Activated CD8-positive, alpha-beta T cell treated with anti-CD3 and anti-CD28 coated beads for 36 hours (primary cell): ENCODE measurements around the gene QSOX1. TPM values are rescaled to one million over a fixed set of nuclear protein-coding genes. Genes with fewer than 3 reads are reported as not detected.

Experiments used
- ATAC-seq: fragments of 200-7000 bp; cut with Tn5 transposase; one replicate; pipeline ENCODE4 v1.10.0; 2021; ENCODE audit warnings: mild to moderate bottlenecking, moderate library complexity
- CTCF ChIA-PET: fragments of 350-600 bp; sonication (Branson Sonifier 250); formaldehyde crosslinking; loops from one replicate; lab custom pipeline; 2021; ENCODE audit warnings: antibody characterized with exemption; lab: Charles Lee
- POLR2A ChIA-PET: fragments of 350-600 bp; sonication (Branson Sonifier 250); formaldehyde crosslinking; loops from one replicate; lab custom pipeline; 2021; ENCODE audit warnings: antibody characterized with exemption; lab: Charles Lee
- DNase-seq: peaks from one replicate; pipeline ENCODE4 v3.0.0-alpha.2; 2020
- H3K27ac Mint-ChIP-seq: one replicate; pipeline ENCODE4 v1.8.0; 2021; ENCODE audit warnings: mild to moderate bottlenecking, mixed read lengths
- H3K27me3 Mint-ChIP-seq: one replicate; pipeline ENCODE4 v1.8.0; 2021; ENCODE audit warnings: mixed read lengths
- H3K36me3 Mint-ChIP-seq: one replicate; pipeline ENCODE4 v1.8.0; 2021; ENCODE audit warnings: low read depth, mixed read lengths
- H3K4me1 Mint-ChIP-seq: one replicate; pipeline ENCODE4 v1.8.0; 2021; ENCODE audit warnings: low read depth, mixed read lengths
- H3K4me3 Mint-ChIP-seq: one replicate; pipeline ENCODE4 v1.8.0; 2021; ENCODE audit warnings: mild to moderate bottlenecking, moderate library complexity, mixed read lengths
- H3K9me3 Mint-ChIP-seq: one replicate; pipeline ENCODE4 v1.8.0; 2021; ENCODE audit warnings: mixed read lengths
- CTCF ChIP-seq: fragments of 200-600 bp; IDR thresholded peaks from one replicate; pipeline ENCODE4 v1.8.0; 2022; ENCODE audit warnings: antibody characterized with exemption, mild to moderate bottlenecking
- intact Hi-C: fragments of 100-400 bp; cut with micrococcal nuclease; formaldehyde crosslinking; loops from one replicate; pipeline ENCODE4 v1.10.0; 2022
- total RNA-seq, 2 experiments: library from RNA; stranded (reverse); gene quantifications; one replicate each; pipeline ENCODE4 v1.2.3, GENCODE V29; 2021

Gene QSOX1
- total RNA-seq, 2 experiments from 2014 or later, result 32.2 to 33.9 TPM

DNA sequence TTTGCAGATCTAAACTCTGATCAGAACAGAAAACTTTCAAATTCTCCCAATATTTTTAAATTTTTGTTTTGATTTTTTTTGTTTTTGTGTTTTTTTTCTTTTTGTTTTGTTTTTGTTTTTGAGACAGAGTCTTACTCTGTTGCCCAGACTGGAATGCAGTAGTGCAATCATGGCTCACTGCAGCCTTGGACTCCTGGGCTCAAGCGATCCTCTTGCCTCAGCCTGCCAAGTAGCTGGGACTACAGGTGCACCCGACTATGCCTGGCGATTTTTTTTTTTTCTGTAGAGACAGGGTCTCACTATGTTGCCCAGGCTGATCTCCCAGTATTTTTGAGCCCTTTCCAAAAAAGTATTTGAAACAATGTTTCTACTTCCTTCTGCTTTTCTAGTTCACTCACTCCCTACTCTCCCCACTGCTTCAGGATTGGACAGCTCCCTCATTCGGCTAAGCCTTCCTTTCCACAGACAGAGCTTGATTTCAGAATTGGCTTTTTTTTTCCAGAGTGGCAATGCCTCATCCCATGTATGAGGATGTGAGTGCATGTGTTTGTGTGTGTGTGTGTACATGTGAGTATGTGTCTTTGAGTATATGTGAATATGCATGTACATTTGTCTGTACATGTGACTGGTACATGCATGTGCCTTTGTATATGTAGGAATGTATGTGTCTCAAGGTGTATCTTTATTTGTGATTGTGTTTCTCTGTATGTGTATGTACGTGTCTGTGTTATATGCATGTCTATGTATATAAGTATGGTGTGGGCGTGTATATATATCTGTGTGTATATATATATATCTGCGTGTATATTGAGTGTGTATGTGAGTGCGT, 87.3 kb downstream of the QSOX1 start:
- Mint-ChIP-seq H3K27me3 (peaks cover 53% of the 10 kb centered on the region), H3K9me3 (no peaks in the 10 kb centered on the region), H3K4me1 (peaks cover 4% of the 10 kb centered on the region), H3K27ac (no peak overlapping the region), H3K36me3 (no peaks in the 10 kb centered on the region), H3K4me3 (no peak overlapping the region)
- TF ChIP-seq CTCF, result no peak
- POLR2A ChIA-PET, result no interaction called here
- ATAC-seq (no peak), DNase-seq (no peak)
- intact Hi-C loops, result no loop called here
- CTCF ChIA-PET, result interaction anchor here (0.7 to 1.1 kb wide), 2 partner anchors 15 to 28 kb away, joined by 3 read pairs; no protein-coding TSS in a partner anchor

- peaks cover 2% of the 10 kb centered on the region for H3K4me1 Mint-ChIP-seq
- no peak overlapping the region for H3K4me3 Mint-ChIP-seq
- no peak for ATAC-seq
- no peak for TF ChIP-seq CTCF
- no peak for DNase-seq
- ChIA-PET POLR2A (no interaction called here), CTCF (interaction anchor here (0.9 to 1.6 kb wide), 2 partner anchors 9 to 30 kb away, joined by 4 to 5 read pairs; no protein-coding TSS in a partner anchor)
- no peaks in the 10 kb centered on the region for H3K9me3 Mint-ChIP-seq
- intact Hi-C loops, result no loop called here
- no peak overlapping the region for H3K27ac Mint-ChIP-seq
- H3K27me3 Mint-ChIP-seq, result peaks cover 38% of the 10 kb centered on the region
- H3K36me3 Mint-ChIP-seq, result no peaks in the 10 kb centered on the region
These were observed 89.0 kb downstream of the QSOX1 start for GRCh38 chr1:180243517-180244221.

GRCh38 chr1:180244840-180245239, 90.2 kb downstream of the QSOX1 start:
- ATAC-seq, result no peak
- Mint-ChIP-seq H3K27me3 (peaks cover 35% of the 10 kb centered on the region), H3K27ac (no peak overlapping the region), H3K9me3 (no peaks in the 10 kb centered on the region), H3K4me1 (no peaks in the 10 kb centered on the region), H3K36me3 (no peaks in the 10 kb centered on the region), H3K4me3 (no peak overlapping the region)
- ChIA-PET CTCF (no interaction called here), POLR2A (no interaction called here)
- no peak for TF ChIP-seq CTCF
- intact Hi-C loops, result no loop called here
- no peak for DNase-seq

GRCh38 chr1:180246579-180246978, 91.9 kb downstream of the QSOX1 start:
- no peak for TF ChIP-seq CTCF
- Mint-ChIP-seq H3K36me3 (no peaks in the 10 kb centered on the region), H3K27ac (no peak overlapping the region), H3K4me1 (no peaks in the 10 kb centered on the region), H3K9me3 (no peaks in the 10 kb centered on the region), H3K27me3 (peaks cover 25% of the 10 kb centered on the region), H3K4me3 (no peak overlapping the region)
- no peak for ATAC-seq
- intact Hi-C loops, result no loop called here
- POLR2A ChIA-PET, result no interaction called here
- CTCF ChIA-PET, result interaction anchor here (1.2 kb wide), 1 partner anchor 235 kb away, joined by 6 read pairs; no protein-coding TSS in a partner anchor
- no peak for DNase-seq

DNA sequence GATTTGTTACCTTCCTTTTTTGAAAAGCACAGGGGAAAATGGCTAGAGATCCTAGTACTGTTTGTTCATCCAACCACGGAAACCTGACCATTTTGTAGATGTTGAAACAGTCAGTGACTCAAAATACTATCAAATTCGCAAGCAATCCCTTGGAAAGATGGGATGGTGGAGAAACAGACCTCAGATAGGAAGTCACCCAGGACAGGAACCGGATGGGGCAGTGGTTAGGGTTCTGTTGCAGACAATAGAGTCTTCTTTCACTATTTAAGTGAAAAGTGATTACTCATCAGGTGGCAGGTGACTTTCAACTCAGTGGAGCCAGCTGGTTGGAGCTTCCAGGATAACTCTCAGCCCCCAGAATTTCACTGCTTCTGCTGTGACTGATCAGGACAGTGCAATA, 92.4 kb downstream of the QSOX1 start:
- no peaks in the 10 kb centered on the region for H3K36me3 Mint-ChIP-seq
- intact Hi-C loops, result no loop called here
- ATAC-seq (no peak), DNase-seq (no peak)
- H3K9me3 Mint-ChIP-seq, result no peaks in the 10 kb centered on the region
- no peaks in the 10 kb centered on the region for H3K4me1 Mint-ChIP-seq
- TF ChIP-seq CTCF, result no peak
- CTCF ChIA-PET, result interaction anchor here (0.8 to 1.2 kb wide), 4 partner anchors 59 to 235 kb away, joined by 3 to 6 read pairs (median 4); no protein-coding TSS in a partner anchor
- H3K27ac Mint-ChIP-seq, result no peak overlapping the region
- H3K4me3 Mint-ChIP-seq, result no peak overlapping the region
- POLR2A ChIA-PET, result no interaction called here
- peaks cover 26% of the 10 kb centered on the region for H3K27me3 Mint-ChIP-seq
